IPS-15b (cell line): Measurements from ENCODE around the gene TNIK.

Experiments used
- H3K27me3 ChIP-seq: one replicate; pipeline ENCODE4 v1.6.1; 2013; ENCODE audit warnings: low read length; ENCODE audit not compliant: control insufficient read depth, insufficient read depth
- H3K36me3 ChIP-seq: one replicate; pipeline ENCODE4 v1.6.1; 2013; ENCODE audit warnings: low read length; ENCODE audit not compliant: control insufficient read depth, insufficient read depth
- H3K4me1 ChIP-seq: one replicate; pipeline ENCODE4 v1.6.1; 2013; ENCODE audit warnings: mild to moderate bottlenecking, low read length; ENCODE audit not compliant: control insufficient read depth, insufficient read depth
- H3K4me3 ChIP-seq: one replicate; pipeline ENCODE4 v1.5.1; 2013; ENCODE audit warnings: low read depth, low read length
- H3K9ac ChIP-seq: one replicate; pipeline ENCODE4 v1.6.1; 2013; ENCODE audit warnings: low read depth, mild to moderate bottlenecking, low read length
- H3K9me3 ChIP-seq: one replicate; pipeline ENCODE4 v1.6.1; 2013; ENCODE audit warnings: mild to moderate bottlenecking, low read length; ENCODE audit not compliant: control insufficient read depth, insufficient read depth

The TNIK gene

GRCh38 chr3:171283183-171283847 lies 176.9 kb downstream of the TNIK start:
- Histone ChIP-seq H3K36me3 (no peaks in the 10 kb centered on the region), H3K9me3 (no peaks in the 10 kb centered on the region), H3K4me3 (no peak overlapping the region), H3K27me3 (no peaks in the 10 kb centered on the region), H3K4me1 (no peaks in the 10 kb centered on the region), H3K9ac (no peak overlapping the region)

DNA sequence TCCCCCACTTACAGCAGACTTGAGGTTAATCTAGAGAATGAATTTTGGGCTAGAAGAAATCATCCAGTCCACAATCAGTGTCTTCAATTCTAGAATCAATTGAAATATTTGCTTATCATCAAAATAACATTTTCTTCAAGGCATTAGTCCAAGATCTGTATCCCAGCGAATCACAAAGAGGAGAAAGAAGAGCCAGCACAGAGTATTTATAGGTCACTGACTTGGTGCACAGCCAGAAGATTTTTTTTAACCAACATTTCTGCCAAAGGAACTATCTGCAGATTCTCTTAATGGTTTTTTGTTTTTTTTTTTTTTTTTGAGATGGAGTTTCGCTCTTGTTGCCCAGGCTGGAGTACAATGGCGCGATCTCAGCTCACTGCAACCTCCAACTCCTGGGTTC lies 178.2 kb downstream of the TNIK start:
- Histone ChIP-seq H3K4me1 (no peaks in the 10 kb centered on the region), H3K9ac (no peak overlapping the region), H3K27me3 (no peaks in the 10 kb centered on the region), H3K36me3 (no peaks in the 10 kb centered on the region), H3K9me3 (no peaks in the 10 kb centered on the region), H3K4me3 (no peak overlapping the region)

DNA sequence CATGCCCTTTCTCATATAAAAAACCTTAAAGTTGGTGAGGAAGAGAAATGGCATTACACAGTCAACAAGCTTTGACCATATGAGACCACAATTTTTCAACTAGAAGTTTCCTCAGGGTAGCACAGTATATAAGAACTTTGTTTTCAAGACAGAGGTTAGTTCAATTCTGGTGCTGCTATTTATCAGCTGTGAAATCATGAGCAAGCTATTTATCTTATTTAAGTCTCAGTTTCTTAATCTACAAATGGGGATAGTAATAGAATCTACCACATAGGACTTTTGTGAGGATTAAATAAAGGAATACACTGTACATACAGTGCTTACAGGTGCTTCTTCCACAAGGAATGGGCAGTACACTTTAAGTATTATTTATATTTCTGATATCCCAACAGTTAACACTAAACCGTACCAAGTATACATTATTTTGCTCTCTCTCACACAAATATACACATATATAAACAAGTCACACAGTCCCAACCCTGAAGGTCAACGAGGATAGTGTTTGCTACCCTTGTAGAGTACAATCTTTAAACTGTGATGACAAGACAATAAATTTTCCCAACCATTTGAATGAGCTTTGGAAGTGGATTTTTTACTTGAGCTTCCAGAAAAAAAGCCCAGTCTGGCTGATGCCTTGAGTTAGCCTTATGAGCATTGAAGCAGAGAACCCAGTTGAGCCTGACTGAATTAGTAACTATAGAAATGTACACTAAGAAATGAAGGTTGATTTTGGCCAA lies 178.8 kb downstream of the TNIK start:
- Histone ChIP-seq H3K36me3 (no peaks in the 10 kb centered on the region), H3K9ac (no peak overlapping the region), H3K9me3 (no peaks in the 10 kb centered on the region), H3K27me3 (no peaks in the 10 kb centered on the region), H3K4me1 (no peaks in the 10 kb centered on the region), H3K4me3 (no peak overlapping the region)

DNA sequence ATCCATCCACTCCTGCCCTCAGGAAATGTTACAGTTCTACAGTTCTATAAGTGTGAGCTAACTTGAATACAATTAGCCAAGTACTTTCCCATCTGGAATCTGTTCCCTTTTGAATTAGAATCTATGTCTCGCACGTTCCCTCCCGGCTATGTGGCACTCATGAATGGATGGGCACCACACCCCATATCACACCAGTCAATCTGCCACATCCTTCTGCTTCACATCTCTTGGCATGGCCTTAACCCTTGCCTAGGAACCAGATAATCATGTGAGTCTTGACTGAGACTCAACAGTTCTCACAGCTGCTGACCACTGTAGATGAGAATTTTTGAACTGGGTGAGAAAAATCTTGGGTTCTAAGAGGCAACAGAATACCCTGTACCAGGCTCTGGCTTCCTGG lies 180.2 kb downstream of the TNIK start:
- Histone ChIP-seq H3K9me3 (no peaks in the 10 kb centered on the region), H3K9ac (no peak overlapping the region), H3K36me3 (no peaks in the 10 kb centered on the region), H3K27me3 (no peaks in the 10 kb centered on the region), H3K4me1 (no peaks in the 10 kb centered on the region), H3K4me3 (no peak overlapping the region)

GRCh38 chr3:171278299-171278590 lies 182.0 kb downstream of the TNIK start:
- H3K4me3 ChIP-seq = no peak overlapping the region
- H3K4me1 ChIP-seq = peaks cover 4% of the 10 kb centered on the region
- no peaks in the 10 kb centered on the region for H3K36me3 ChIP-seq
- H3K9me3 ChIP-seq = no peaks in the 10 kb centered on the region
- H3K9ac ChIP-seq = no peak overlapping the region
- H3K27me3 ChIP-seq = no peaks in the 10 kb centered on the region

DNA sequence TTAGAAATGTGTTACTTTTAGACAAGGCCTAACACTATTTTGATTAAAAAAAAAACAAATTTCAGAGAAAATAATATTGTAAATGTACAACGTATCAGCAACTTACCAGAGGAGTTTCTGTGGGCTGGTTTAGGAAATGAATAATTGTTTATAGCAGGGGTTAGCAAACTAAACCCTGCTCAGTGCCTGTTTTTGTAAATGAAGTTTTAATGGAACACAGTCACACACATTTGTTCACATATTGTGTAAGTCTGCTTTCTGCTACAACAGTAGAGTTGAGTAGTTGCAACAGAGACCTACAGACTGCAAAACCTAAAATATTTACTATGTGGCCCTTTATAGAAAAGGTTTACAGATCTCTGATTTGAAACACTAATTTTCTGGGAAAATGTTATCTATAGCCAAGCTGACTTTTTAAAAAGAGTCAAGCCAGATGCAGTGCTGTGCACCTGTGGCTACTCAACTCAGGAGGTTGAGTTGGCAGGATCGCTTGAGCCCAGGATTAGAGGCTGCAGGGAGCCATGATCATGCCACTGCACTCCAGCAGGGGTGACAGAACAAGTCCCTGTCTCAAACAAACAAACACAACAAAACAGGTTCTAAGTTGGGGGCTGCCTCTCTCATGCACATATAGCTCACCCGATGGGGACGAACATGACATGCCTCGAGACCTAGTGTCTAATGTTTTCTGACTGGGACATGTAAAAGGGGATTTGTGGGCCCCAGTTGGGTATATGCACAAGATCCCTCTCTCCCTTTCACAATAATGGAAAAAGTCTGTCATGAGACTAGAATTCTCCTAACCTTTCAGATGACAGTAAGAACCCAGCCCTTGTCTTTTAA lies 182.5 kb downstream of the TNIK start:
- H3K36me3 ChIP-seq = no peaks in the 10 kb centered on the region
- peaks cover 4% of the 10 kb centered on the region for H3K4me1 ChIP-seq
- H3K9ac ChIP-seq = no peak overlapping the region
- no peaks in the 10 kb centered on the region for H3K27me3 ChIP-seq
- H3K4me3 ChIP-seq = no peak overlapping the region
- H3K9me3 ChIP-seq = no peaks in the 10 kb centered on the region

- Histone ChIP-seq H3K9ac (no peak overlapping the region), H3K36me3 (no peaks in the 10 kb centered on the region), H3K4me1 (peaks cover 4% of the 10 kb centered on the region), H3K4me3 (no peak overlapping the region), H3K9me3 (no peaks in the 10 kb centered on the region), H3K27me3 (no peaks in the 10 kb centered on the region)
These were observed 183.3 kb downstream of the TNIK start for GRCh38 chr3:171276923-171277322.

GRCh38 chr3:171274222-171274621 lies 186.0 kb downstream of the TNIK start:
- no peaks in the 10 kb centered on the region for H3K27me3 ChIP-seq
- no peak overlapping the region for H3K9ac ChIP-seq
- no peaks in the 10 kb centered on the region for H3K9me3 ChIP-seq
- H3K4me3 ChIP-seq = no peak overlapping the region
- peaks cover 4% of the 10 kb centered on the region for H3K4me1 ChIP-seq
- H3K36me3 ChIP-seq = no peaks in the 10 kb centered on the region

GRCh38 chr3:171270541-171270940 lies 189.7 kb downstream of the TNIK start:
- no peak overlapping the region for H3K9ac ChIP-seq
- H3K4me1 ChIP-seq = peaks cover 6% of the 10 kb centered on the region
- no peaks in the 10 kb centered on the region for H3K27me3 ChIP-seq
- no peaks in the 10 kb centered on the region for H3K36me3 ChIP-seq
- H3K9me3 ChIP-seq = no peaks in the 10 kb centered on the region
- H3K4me3 ChIP-seq = no peak overlapping the region

DNA sequence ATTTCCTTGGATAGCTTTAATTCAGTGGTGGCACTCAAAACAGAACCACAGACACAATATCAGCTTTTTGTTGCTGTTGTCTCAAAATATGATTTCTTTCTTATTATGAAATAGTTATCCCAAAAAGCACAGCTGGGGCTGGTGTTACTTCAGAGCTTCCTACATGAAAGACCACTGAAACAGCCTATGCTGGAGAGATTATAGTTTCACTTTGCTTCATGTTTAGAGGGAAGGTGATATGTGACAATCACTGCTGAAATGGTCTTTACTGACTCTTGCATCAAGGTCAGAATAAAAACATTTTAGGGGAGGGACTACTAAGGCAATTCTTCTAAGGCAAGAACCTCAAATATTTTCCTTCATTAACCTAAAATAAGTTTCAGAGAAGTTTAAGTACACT lies 190.7 kb downstream of the TNIK start:
- no peaks in the 10 kb centered on the region for H3K27me3 ChIP-seq
- no peaks in the 10 kb centered on the region for H3K36me3 ChIP-seq
- H3K4me3 ChIP-seq = no peak overlapping the region
- H3K9ac ChIP-seq = no peak overlapping the region
- H3K9me3 ChIP-seq = no peaks in the 10 kb centered on the region
- H3K4me1 ChIP-seq = peaks cover 7% of the 10 kb centered on the region

DNA sequence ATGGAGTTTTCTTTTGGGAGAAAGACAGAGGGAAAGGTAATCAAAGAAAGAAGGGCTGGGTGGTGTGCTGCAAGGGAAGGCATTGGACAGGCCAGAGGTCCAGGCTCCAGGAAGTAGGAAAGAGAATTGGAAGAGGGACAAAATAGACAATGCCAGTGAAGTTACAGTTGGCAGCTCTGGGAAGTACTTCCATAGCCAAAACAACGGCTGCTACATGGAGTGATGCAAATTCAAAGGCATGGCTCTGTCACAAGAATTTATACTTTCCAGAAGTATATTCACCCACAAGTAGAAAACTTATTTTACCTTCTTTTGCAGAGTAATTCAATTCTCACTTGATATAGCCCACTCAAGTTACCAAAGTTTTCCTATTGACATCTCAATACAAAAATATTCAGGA lies 191.5 kb downstream of the TNIK start:
- H3K27me3 ChIP-seq = no peaks in the 10 kb centered on the region
- H3K36me3 ChIP-seq = no peaks in the 10 kb centered on the region
- no peaks in the 10 kb centered on the region for H3K9me3 ChIP-seq
- peaks cover 3% of the 10 kb centered on the region for H3K4me1 ChIP-seq
- no peak overlapping the region for H3K9ac ChIP-seq
- H3K4me3 ChIP-seq = no peak overlapping the region

GRCh38 chr3:171267104-171267503 lies 193.1 kb downstream of the TNIK start:
- Histone ChIP-seq H3K4me1 (peaks cover 3% of the 10 kb centered on the region), H3K36me3 (no peaks in the 10 kb centered on the region), H3K27me3 (no peaks in the 10 kb centered on the region), H3K4me3 (no peak overlapping the region), H3K9me3 (no peaks in the 10 kb centered on the region), H3K9ac (no peak overlapping the region)
